Measurements from ENCODE around the gene FBF1.

DNA sequence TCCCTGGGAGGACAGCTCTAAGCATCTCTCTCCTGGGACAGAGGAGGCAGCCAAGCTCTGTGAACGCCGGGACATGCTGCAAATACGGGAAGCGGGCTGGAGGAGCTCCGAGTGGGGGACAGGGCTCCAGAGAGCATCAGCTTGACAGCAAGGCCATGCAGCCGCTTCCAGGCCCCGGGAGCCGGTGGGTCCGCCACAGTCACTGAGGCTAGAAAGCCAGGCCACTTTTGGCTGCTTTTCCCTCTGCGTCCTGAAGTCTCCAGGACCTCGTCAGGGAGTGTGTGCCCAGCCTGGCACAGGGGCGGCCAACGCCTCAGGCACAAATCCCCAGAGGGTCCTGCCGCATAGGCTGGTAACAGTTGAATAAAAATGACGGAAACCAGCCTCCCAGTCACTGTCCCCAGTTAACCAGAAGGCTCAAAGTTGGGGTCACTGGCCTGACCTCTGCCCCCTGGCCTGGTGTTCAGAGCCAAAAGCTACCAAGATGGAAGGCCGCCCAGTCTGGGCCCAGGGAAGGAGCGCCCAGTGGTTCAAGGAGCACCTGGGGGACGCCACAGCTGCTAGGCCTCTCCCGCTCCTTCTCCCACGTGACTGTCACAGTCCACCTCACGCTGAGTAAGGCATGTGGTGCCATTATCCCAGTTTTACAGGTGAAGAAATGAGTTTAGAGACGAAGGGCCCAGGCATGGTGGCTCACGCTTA is 40.9 kb downstream of the FBF1 start:
- TF ChIP-seq, protein P1, sequence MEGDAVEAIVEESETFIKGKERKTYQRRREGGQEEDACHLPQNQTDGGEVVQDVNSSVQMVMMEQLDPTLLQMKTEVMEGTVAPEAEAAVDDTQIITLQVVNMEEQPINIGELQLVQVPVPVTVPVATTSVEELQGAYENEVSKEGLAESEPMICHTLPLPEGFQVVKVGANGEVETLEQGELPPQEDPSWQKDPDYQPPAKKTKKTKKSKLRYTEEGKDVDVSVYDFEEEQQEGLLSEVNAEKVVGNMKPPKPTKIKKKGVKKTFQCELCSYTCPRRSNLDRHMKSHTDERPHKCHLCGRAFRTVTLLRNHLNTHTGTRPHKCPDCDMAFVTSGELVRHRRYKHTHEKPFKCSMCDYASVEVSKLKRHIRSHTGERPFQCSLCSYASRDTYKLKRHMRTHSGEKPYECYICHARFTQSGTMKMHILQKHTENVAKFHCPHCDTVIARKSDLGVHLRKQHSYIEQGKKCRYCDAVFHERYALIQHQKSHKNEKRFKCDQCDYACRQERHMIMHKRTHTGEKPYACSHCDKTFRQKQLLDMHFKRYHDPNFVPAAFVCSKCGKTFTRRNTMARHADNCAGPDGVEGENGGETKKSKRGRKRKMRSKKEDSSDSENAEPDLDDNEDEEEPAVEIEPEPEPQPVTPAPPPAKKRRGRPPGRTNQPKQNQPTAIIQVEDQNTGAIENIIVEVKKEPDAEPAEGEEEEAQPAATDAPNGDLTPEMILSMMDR (IDR thresholded peaks at IDR 0.05) = no peak
- no peak for TF ChIP-seq POLR2A (IDR thresholded peaks at IDR 0.05)

All from esophagus squamous epithelium (tissue), 4 donors.